K562 (cell line): ENCODE measurements around the gene ALX3. TPM values are rescaled to one million over a fixed set of nuclear protein-coding genes. Genes with fewer than 3 reads are reported as not detected.
A peak's percentile ranks its signal among the peaks of the same experiment; 100 is the strongest.

Experiments used
- ARID2 ChIP-seq: fragments of 450-650 bp; IDR thresholded peaks from 2 replicates; pipeline ENCODE4 v1.6.1; 2017; ENCODE audit warnings: antibody characterized with exemption, mild to moderate bottlenecking
- BDP1 ChIP-seq: IDR thresholded peaks from 3 replicates; pipeline ENCODE4 v1.6.1; 2011; ENCODE audit not compliant: insufficient read length, insufficient read depth
- CTCF ChIP-seq, 3 experiments: IDR thresholded peaks in 2 of 3; conservative IDR thresholded peaks in 1 of 3; 2 replicates each; pipeline ENCODE4 v1.5.1; 2011 to 2012; ENCODE audit warnings: low read length in 3 of 3, mild to moderate bottlenecking in 3 of 3, control low read depth in 2 of 3, improper control_type of control experiment in 1 of 3, inconsistent platforms in 1 of 3, low read depth in 1 of 3, mixed read lengths in 1 of 3, moderate library complexity in 1 of 3; ENCODE audit not compliant: insufficient read depth in 2 of 3
- DACH1 ChIP-seq: fragments of 450-650 bp; IDR thresholded peaks from 2 replicates; pipeline ENCODE4 v1.6.1; 2018; ENCODE audit not compliant: partially characterized antibody
- ESRRA ChIP-seq: fragments of 450-650 bp; IDR thresholded peaks from 2 replicates; pipeline ENCODE4 v1.6.1; 2014; ENCODE audit warnings: low read depth, mild to moderate bottlenecking, moderate library complexity, borderline replicate concordance
- MXI1 ChIP-seq: IDR thresholded peaks from 2 replicates; pipeline ENCODE4 v1.6.1; 2011; ENCODE audit warnings: low read depth, mild to moderate bottlenecking, improper control_type of control experiment, low read length
- NR2C1 ChIP-seq, 2 experiments: fragments of 450-650 bp; IDR thresholded peaks; 2 replicates each; pipeline ENCODE4 v1.6.1; 2017; ENCODE audit warnings: mild to moderate bottlenecking in 2 of 2, antibody characterized with exemption in 1 of 2, inconsistent platforms in 1 of 2, missing compliant biosample characterization in 1 of 2, missing genetic modification characterization in 1 of 2
- SIN3B ChIP-seq: fragments of 450-650 bp; IDR thresholded peaks from 2 replicates; pipeline ENCODE4 v1.6.1; 2017; ENCODE audit warnings: low read depth, mild to moderate bottlenecking, moderate library complexity
- SMAD3 ChIP-seq: fragments of 450-650 bp; formaldehyde crosslinking; conservative IDR thresholded peaks from 2 replicates; pipeline ENCODE4 v1.4.0; 2020; ENCODE audit warnings: mild to moderate bottlenecking
- SRF ChIP-seq, 2 experiments: fragments of 250-450, 450-650 bp in 1 of 2; sonication (Bioruptor Pico) in 1 of 2; sonication (generic) in 1 of 2; formaldehyde crosslinking; IDR thresholded peaks; 2 replicates each; pipeline versions ENCODE4 v1.5.0 to v1.5.1; 2020 to 2022; ENCODE audit warnings: mild to moderate bottlenecking in 1 of 2, missing genetic modification reagents in 1 of 2
- TSC22D4 ChIP-seq: fragments of 450-650 bp; IDR thresholded peaks from 2 replicates; pipeline ENCODE4 v1.6.1; 2016; ENCODE audit warnings: missing genetic modification characterization, missing biosample characterization, control low read depth
- U2AF2 ChIP-seq: fragments of 200-400 bp; formaldehyde crosslinking; optimal IDR thresholded peaks from 2 replicates; pipeline ENCODE3; 2017; ENCODE audit warnings: low read depth, mild to moderate bottlenecking, low read length
- ZHX1 ChIP-seq: fragments of 150-350 bp; conservative IDR thresholded peaks from 2 replicates; pipeline ENCODE4 v1.6.1; 2014; ENCODE audit warnings: low read length
- ZNF140 ChIP-seq: fragments of 250-450 bp; sonication (Bioruptor Pico); IDR thresholded peaks from 2 replicates; pipeline ENCODE4 v1.8.0; 2021; ENCODE audit warnings: moderate library complexity, mild to moderate bottlenecking, inconsistent platforms
- ZNF384 ChIP-seq: IDR thresholded peaks from 2 replicates; pipeline ENCODE4 v1.6.1; 2012; ENCODE audit warnings: low read depth, low read length, improper control_type of control experiment
- ZNF512 ChIP-seq: IDR thresholded peaks from 2 replicates; pipeline ENCODE4 v1.6.1; 2016; ENCODE audit warnings: missing genetic modification characterization, missing compliant biosample characterization
- polyA plus RNA-seq, 8 experiments: library from polyadenylated mRNA; depleted of rRNA in 4 of 8; stranded (reverse) in 5 of 8; unstranded in 3 of 8; fragments of >200 nt; fragmentation: Nextera tagmentation in 2 of 8; fragmentation: Illumina TruSeq in 1 of 8; extraction: Ambion mirVana in 2 of 8; extraction: Trizol in 1 of 8; gene quantifications; 2 replicates each; pipeline versions ENCODE4 v1.2.1 to v1.2.3, GENCODE V29; 2011 to 2014; ENCODE audit warnings: inconsistent platforms in 1 of 8, missing spikeins in 1 of 8
- total RNA-seq, 7 experiments: library from RNA; depleted of rRNA in 6 of 7; stranded (reverse); fragments of >200 nt in 6 of 7; fragmentation: Illumina TruSeq in 2 of 7; extraction: Trizol in 2 of 7; gene quantifications; 2 replicates each; pipeline versions ENCODE4 v1.2.1 to v1.2.3, GENCODE V29; 2011 to 2021; ENCODE audit warnings: low replicate concordance in 1 of 7
- TF ChIP-seq, protein P1 (sequence below): fragments of 450-650 bp; IDR thresholded peaks from 2 replicates; pipeline ENCODE4 v1.6.1; 2017; ENCODE audit warnings: antibody characterized with exemption
- TF ChIP-seq, protein P2 (sequence below): fragments of 450-650 bp; IDR thresholded peaks from 2 replicates; pipeline ENCODE4 v1.6.1; 2016; ENCODE audit warnings: missing biosample characterization, missing genetic modification characterization

Gene ALX3
- total and polyA plus RNA-seq, 9 of the 15 experiments (the other 6 are each of a cell fraction or from before 2014, with no cell fraction given), result not detected

GRCh38 chr1:110034451-110035235, 35.8 kb downstream of the ALX3 start, which contains the start of gene STRIP1 (continued):
- peak; percentile 91 for TF ChIP-seq NR2C1 (IDR thresholded peaks at IDR 0.05)
- peak; percentile 75 for TF ChIP-seq NR2C1 (tag; IDR thresholded peaks at IDR 0.05)
- no peak for TF ChIP-seq U2AF2
- TF ChIP-seq ZNF384, result no peak
- peak in 1 of 3 experiments; percentile 60; a peak in 2 of 6 replicates for TF ChIP-seq CTCF (IDR thresholded peaks at IDR 0.05 in 2 of 3, conservative IDR thresholded peaks at IDR 0.05 in 1 of 3; ENCODE audit: insufficient read depth in 2 of 3, low read depth in 1 of 3, low read length in 3 of 3)
- TF ChIP-seq MXI1, result peak; percentile 93
- TF ChIP-seq ZNF140 (CRISPR knock-in tag), result no peak
- TF ChIP-seq ZNF512 (tag), result no peak
- TF ChIP-seq, protein P1, sequence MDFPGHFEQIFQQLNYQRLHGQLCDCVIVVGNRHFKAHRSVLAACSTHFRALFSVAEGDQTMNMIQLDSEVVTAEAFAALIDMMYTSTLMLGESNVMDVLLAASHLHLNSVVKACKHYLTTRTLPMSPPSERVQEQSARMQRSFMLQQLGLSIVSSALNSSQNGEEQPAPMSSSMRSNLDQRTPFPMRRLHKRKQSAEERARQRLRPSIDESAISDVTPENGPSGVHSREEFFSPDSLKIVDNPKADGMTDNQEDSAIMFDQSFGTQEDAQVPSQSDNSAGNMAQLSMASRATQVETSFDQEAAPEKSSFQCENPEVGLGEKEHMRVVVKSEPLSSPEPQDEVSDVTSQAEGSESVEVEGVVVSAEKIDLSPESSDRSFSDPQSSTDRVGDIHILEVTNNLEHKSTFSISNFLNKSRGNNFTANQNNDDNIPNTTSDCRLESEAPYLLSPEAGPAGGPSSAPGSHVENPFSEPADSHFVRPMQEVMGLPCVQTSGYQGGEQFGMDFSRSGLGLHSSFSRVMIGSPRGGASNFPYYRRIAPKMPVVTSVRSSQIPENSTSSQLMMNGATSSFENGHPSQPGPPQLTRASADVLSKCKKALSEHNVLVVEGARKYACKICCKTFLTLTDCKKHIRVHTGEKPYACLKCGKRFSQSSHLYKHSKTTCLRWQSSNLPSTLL, result no peak
- TF ChIP-seq, protein P2, sequence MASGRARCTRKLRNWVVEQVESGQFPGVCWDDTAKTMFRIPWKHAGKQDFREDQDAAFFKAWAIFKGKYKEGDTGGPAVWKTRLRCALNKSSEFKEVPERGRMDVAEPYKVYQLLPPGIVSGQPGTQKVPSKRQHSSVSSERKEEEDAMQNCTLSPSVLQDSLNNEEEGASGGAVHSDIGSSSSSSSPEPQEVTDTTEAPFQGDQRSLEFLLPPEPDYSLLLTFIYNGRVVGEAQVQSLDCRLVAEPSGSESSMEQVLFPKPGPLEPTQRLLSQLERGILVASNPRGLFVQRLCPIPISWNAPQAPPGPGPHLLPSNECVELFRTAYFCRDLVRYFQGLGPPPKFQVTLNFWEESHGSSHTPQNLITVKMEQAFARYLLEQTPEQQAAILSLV (tag), result no peak
- no peak for TF ChIP-seq BDP1
- TF ChIP-seq DACH1, result no peak
- peak in 1 of 2 experiments; percentile 20; a peak in 1 of 4 replicates for TF ChIP-seq SRF (CRISPR knock-in tag; IDR thresholded peaks at IDR 0.05)
- no peak for TF ChIP-seq ARID2
- peak; percentile 83 for TF ChIP-seq SMAD3
- TF ChIP-seq ESRRA, result 0 out of 2 replicates have a peak, but pooled peaks have one; percentile 31
- peak; percentile 78 for TF ChIP-seq SIN3B
- peak; percentile 99 for TF ChIP-seq ZHX1
- TF ChIP-seq TSC22D4 (tag), result no peak
